ENCODE data around the gene AP1G2. TPM values are rescaled to one million over a fixed set of nuclear protein-coding genes. Genes with fewer than 3 reads are reported as not detected.
A peak's percentile ranks its signal among the peaks of the same experiment; 100 is the strongest.

Gene AP1G2
- total RNA-seq, 4 donors from 2014 or later, result 71.6 to 128 (median 114) TPM

DNA sequence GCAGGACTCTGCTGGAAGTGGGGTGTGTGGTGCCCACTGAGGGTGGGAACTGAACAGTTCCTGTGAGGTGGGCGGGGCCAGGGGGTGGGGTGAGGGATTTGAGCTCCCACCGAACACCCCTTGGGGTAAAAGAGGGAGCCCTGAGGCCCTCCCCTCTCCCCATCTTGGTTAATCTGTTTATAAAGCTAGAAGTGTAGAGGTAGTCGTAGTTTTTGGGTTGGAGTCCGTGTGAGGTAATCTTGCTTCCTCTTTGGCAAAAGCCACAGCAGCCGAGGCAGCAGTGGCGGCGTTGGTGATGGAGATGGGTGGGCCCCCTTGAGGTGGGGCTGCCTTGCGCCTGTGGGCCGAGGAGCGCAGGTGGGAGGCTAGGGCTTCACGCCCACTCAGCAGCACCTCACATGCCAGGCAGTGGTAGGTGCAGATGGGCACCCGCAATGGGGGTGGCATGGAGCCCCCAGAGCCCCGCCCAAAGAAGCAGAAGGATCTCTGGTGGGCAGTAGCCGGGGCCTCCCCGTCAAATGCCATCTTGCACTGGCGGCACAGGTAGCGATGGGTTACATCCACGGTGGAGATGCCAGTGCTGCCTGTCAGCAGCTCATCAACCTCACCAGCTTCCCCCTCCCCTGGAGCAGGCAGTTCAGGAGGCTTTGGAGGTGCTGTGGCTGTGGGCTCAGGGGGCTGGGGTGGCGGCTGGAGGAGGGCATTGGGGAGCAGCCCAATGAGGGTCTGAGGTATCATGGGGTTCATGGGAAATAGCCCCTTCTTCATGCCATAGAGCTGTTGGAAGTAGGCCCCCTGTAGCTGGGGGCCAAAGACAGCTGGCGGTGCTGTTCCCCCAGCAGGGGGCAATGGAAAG is 45.6 kb downstream of the AP1G2 start:
- TF ChIP-seq POLR2A (IDR thresholded peaks at IDR 0.05) (no peak), CTCF (IDR thresholded peaks at IDR 0.05) (no peak)
- intact Hi-C loops (cut with DNase I), result no loop called here
- Histone ChIP-seq H3K4me1 (peaks cover 5 to 7% of the 10 kb centered on the region in 2 donors), H3K27ac (no peak overlapping the region), H3K4me3 (replicated peaks in 1 of 3) (no peak overlapping the region), H3K9me3 (no peaks in the 10 kb centered on the region), H3K27me3 (no peaks in the 10 kb centered on the region), H3K36me3 (no peaks in the 10 kb centered on the region)
- 87 to 88% methylated on average over 13 to 17 of the region's 20 CpGs for WGBS, 2 donors
- no peak for DNase-seq

- intact Hi-C loops (cut with DNase I), result no loop called here
- DNase-seq, result no peak
Measured at GRCh38 chr14:23520899-23521533, 46.6 kb downstream of the AP1G2 start.

DNA sequence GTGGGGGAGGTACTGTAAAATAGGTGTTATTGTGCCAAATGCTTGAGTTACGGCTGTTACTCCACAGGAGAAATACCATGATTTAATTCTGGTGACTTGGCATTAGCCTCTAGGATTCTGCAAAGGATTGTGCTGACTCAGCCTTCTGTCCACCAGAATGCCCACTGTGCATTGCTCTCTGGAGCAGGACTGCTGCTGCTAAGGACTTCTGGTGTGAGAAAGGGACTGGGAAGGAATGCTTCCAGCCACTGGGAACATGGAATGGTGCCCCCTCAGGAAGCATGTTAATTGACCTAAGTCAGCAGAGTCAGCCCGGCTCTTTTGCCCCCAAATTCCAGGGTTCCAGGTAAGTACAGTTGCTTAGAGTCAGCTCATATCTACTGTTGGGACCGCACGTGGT is 48.9 kb downstream of the AP1G2 start:
- TF ChIP-seq POLR2A (IDR thresholded peaks at IDR 0.05) (no peak), CTCF (IDR thresholded peaks at IDR 0.05) (no peak)
- H3K4me3 ChIP-seq (replicated peaks in 1 of 3), result no peak overlapping the region

More at GRCh38 chr14:23520899-23521533, 46.6 kb downstream of the AP1G2 start:
- Histone ChIP-seq H3K36me3 (no peaks in the 10 kb centered on the region), H3K9me3 (no peaks in the 10 kb centered on the region), H3K4me1 (peaks cover 5 to 7% of the 10 kb centered on the region in 2 donors), H3K4me3 (replicated peaks in 1 of 3) (no peak overlapping the region), H3K27me3 (no peaks in the 10 kb centered on the region), H3K27ac (no peak overlapping the region)
- WGBS, 2 donors, result 82 to 84% methylated on average over 14 of the region's 14 CpGs
- TF ChIP-seq POLR2A (IDR thresholded peaks at IDR 0.05) (no peak), CTCF (IDR thresholded peaks at IDR 0.05) (no peak)

GRCh38 chr14:23517650-23518326 is 49.8 kb downstream of the AP1G2 start:
- Histone ChIP-seq H3K27ac (no peak overlapping the region), H3K27me3 (no peaks in the 10 kb centered on the region), H3K4me3 (replicated peaks in 1 of 3) (no peak overlapping the region), H3K9me3 (no peaks in the 10 kb centered on the region), H3K4me1 (peaks cover 5 to 7% of the 10 kb centered on the region in 2 donors), H3K36me3 (no peaks in the 10 kb centered on the region)
- intact Hi-C loops (cut with DNase I), result no loop called here
- WGBS, 2 donors, result 89 to 90% methylated on average over 6 of the region's 6 CpGs
- TF ChIP-seq CTCF (IDR thresholded peaks at IDR 0.05) (no peak), POLR2A (IDR thresholded peaks at IDR 0.05) (no peak)
- no peak for DNase-seq

More for the DNA sequence above, 48.9 kb downstream of the AP1G2 start:
- peak; percentile 10 to 34 for DNase-seq
- H3K4me1 ChIP-seq, result peaks cover 5 to 7% of the 10 kb centered on the region in 2 donors
- H3K27me3 ChIP-seq, result no peaks in the 10 kb centered on the region
- H3K36me3 ChIP-seq, result no peaks in the 10 kb centered on the region
- no peak overlapping the region for H3K27ac ChIP-seq
- intact Hi-C loops (cut with DNase I), result no loop called here
- no peaks in the 10 kb centered on the region for H3K9me3 ChIP-seq
- 59 to 66% methylated on average over 4 of the region's 4 CpGs for WGBS, 2 donors

All from thyroid gland (tissue), 4 donors.